Thyroid gland (tissue), 4 donors: ENCODE results near the gene RPA3. TPM values are rescaled to one million over a fixed set of nuclear protein-coding genes. Genes with fewer than 3 reads are reported as not detected.
A peak's percentile ranks its signal among the peaks of the same experiment; 100 is the strongest.

ENCODE experiments used
- DNase-seq, 2 donors: peaks; one replicate each; pipeline ENCODE4 v3.0.0-alpha.2; 2019
- H3K27ac ChIP-seq, 3 donors: fragments of 200-600 bp; sonication (generic); 1 replicate in 2 of 3; 2 replicates in 1 of 3; pipeline ENCODE4 v1.5.1; 2016 to 2019; ENCODE audit warnings: mild to moderate bottlenecking in 1 of 3, moderate library complexity in 1 of 3
- H3K27me3 ChIP-seq: fragments of 200-600 bp; sonication (generic); one replicate; pipeline ENCODE4 v1.5.1; 2019
- H3K36me3 ChIP-seq, 2 donors: fragments of 200-600 bp; sonication (generic); one replicate each; pipeline ENCODE4 v1.5.1; 2016 to 2019
- H3K4me1 ChIP-seq, 2 donors: fragments of 200-600 bp; sonication (generic); one replicate each; pipeline ENCODE4 v1.5.1; 2017 to 2019
- H3K4me3 ChIP-seq, 3 donors: fragments of 200-600 bp; sonication (generic); replicated peaks in 1 of 3; 1 replicate in 2 of 3; 2 replicates in 1 of 3; pipeline ENCODE4 v1.5.1; 2016; ENCODE audit warnings: mild to moderate bottlenecking in 1 of 3
- H3K9me3 ChIP-seq: fragments of 200-600 bp; sonication (generic); one replicate; pipeline ENCODE4 v1.5.1; 2017
- POLR2A ChIP-seq, 2 donors: fragments of 450-650 bp; IDR thresholded peaks; one replicate each; pipeline ENCODE4 v1.6.1; 2017; ENCODE audit warnings: antibody characterized with exemption in 2 of 2, mild to moderate bottlenecking in 2 of 2, moderate library complexity in 1 of 2
- WGBS, 2 donors: methylation state at CpG; one replicate each; pipeline ENCODE4 v1.1.5; 2017; 5-methylcytosine and 5-hydroxymethylcytosine counted together
- intact Hi-C: fragments of 100-400 bp; cut with DNase I; formaldehyde crosslinking; loops from one replicate; pipeline ENCODE4 v1.15.1; 2023
- total RNA-seq, 4 donors: library from RNA; depleted of rRNA; stranded (reverse); fragments of >200 nt; gene quantifications; one replicate each; pipeline ENCODE4 v1.2.3, GENCODE V29; 2016
- TF ChIP-seq, protein P1 (sequence below), 6 experiments: fragments of 200-600 bp in 3 of 6; fragments of 450-650 bp in 3 of 6; sonication (generic) in 3 of 6; IDR thresholded peaks; one replicate each; pipeline ENCODE4 v1.5.1; 2016 to 2019; ENCODE audit warnings: antibody characterized with exemption in 6 of 6, mild to moderate bottlenecking in 2 of 6, inconsistent platforms in 1 of 6, moderate library complexity in 1 of 6

The RPA3 gene
- total RNA-seq, 4 donors from 2014 or later, result 21.9 to 39.1 (median 31.3) TPM

DNA sequence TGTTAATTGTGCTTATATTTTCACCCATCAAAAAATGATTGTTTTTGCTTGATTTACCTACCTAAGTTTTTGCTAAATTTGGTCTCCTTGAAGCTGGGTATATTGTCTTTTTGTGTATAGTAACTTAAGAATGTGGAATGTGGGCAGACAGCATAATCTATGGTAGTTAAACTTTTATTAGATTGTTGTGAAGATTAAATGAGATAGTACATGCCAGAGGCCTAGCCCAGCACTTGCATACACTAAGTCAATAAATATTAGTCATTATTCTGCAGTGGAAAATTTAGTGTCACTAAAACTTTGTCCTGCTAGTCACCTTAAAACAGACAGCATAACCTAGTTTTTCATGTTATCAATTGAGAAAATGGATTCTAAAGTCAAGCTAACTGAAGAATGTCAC is 19.3 kb upstream of the RPA3 start:
- Histone ChIP-seq H3K9me3 (no peaks in the 10 kb centered on the region), H3K27me3 (no peaks in the 10 kb centered on the region), H3K27ac (peak overlapping the region in 1 of 3 donors; percentile 59), H3K36me3 (no peaks in the 10 kb centered on the region), H3K4me1 (peaks cover 15 to 21% of the 10 kb centered on the region in 2 donors), H3K4me3 (no peak overlapping the region)
- TF ChIP-seq POLR2A (IDR thresholded peaks at IDR 0.05), result no peak
- TF ChIP-seq, protein P1, sequence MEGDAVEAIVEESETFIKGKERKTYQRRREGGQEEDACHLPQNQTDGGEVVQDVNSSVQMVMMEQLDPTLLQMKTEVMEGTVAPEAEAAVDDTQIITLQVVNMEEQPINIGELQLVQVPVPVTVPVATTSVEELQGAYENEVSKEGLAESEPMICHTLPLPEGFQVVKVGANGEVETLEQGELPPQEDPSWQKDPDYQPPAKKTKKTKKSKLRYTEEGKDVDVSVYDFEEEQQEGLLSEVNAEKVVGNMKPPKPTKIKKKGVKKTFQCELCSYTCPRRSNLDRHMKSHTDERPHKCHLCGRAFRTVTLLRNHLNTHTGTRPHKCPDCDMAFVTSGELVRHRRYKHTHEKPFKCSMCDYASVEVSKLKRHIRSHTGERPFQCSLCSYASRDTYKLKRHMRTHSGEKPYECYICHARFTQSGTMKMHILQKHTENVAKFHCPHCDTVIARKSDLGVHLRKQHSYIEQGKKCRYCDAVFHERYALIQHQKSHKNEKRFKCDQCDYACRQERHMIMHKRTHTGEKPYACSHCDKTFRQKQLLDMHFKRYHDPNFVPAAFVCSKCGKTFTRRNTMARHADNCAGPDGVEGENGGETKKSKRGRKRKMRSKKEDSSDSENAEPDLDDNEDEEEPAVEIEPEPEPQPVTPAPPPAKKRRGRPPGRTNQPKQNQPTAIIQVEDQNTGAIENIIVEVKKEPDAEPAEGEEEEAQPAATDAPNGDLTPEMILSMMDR (IDR thresholded peaks at IDR 0.05), result no peak
- DNase-seq, result no peak
- intact Hi-C loops, result no loop called here

DNA sequence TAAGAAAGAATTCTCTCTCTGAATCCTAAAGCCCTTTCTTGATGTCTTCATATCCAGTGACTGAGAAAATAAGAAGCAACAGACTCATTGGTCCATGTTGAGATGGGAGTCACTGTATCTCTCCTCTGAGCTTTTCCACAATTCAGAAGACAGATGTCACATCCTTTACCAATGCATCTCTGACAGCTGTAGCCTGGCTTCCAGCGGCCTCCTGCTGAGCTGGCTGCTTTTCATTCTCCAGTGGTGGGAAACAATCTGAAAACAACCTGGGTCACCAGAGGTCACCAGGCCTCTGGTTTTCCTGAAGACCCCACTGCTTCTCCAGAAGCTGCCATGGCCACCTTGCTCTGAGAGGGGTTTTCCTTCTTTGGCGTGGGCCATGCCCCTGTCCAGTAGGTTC is 18.3 kb upstream of the RPA3 start:
- Histone ChIP-seq H3K9me3 (no peaks in the 10 kb centered on the region), H3K27me3 (no peaks in the 10 kb centered on the region), H3K4me1 (peaks cover 16 to 27% of the 10 kb centered on the region in 2 donors), H3K36me3 (no peaks in the 10 kb centered on the region), H3K4me3 (no peak overlapping the region), H3K27ac (no peak overlapping the region)
- intact Hi-C loops, result no loop called here
- TF ChIP-seq, protein P1 (IDR thresholded peaks at IDR 0.05), result no peak
- DNase-seq, result no peak
- WGBS, 2 donors, result 94 to 96% methylated on average over 2 of the region's 2 CpGs

DNA sequence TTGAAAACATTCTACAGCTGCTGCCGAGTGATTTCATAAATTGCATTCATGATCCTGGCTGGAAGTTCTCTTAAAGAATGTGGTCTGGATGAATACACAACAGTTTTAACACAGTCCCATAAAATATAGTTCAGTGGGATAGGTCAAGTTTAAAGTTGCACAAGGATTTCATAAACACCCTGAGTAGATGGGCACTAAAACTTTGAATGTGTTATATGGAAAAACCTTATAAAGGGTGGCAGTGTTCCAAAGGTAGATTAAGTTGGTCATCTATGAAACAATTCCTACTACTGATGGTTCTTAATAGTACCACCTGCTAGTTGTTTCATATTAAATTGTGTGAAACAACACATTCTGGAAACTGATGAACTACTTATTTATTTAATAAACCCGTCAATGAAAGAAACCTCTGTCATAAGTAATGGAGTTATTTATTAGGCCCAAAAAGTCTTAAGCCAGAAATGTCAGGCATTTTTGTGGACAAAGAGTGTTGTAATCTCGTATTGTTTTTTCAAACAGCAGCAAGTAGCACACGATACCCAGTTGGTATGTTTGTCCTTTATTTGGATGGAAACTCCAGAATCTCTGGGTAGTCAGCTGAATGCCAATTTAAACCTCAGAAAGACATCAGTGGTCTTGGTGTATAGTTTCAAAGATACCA is 14.3 kb upstream of the RPA3 start:
- H3K27ac ChIP-seq, result no peak overlapping the region
- no peaks in the 10 kb centered on the region for H3K9me3 ChIP-seq
- H3K36me3 ChIP-seq, result no peaks in the 10 kb centered on the region
- intact Hi-C loops, result no loop called here
- H3K4me3 ChIP-seq, result no peak overlapping the region
- H3K4me1 ChIP-seq, result peaks cover 6 to 12% of the 10 kb centered on the region in 2 donors
- TF ChIP-seq POLR2A (IDR thresholded peaks at IDR 0.05), result no peak
- TF ChIP-seq, protein P1 (IDR thresholded peaks at IDR 0.05), result no peak
- H3K27me3 ChIP-seq, result no peaks in the 10 kb centered on the region
- no peak for DNase-seq
- 79 to 87% methylated on average over 4 of the region's 4 CpGs for WGBS, 2 donors

DNA sequence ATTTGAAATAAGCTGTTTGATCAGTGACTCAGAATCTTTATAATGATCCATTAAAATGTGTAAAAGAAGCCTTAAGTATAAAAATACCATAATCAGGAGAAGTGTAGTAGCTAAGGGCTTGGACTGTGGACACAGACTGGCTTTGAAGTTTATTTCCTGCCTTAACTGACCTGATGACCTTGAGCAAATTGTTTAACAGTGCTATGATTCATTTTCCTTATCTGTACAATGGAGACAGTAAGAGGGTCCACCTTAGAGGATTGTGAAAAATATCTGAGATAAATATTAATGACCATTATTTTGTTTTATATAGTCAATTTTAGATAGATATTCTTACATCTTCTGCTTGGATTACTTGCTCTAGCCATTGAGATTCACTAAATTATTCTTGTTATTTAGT is 13.3 kb upstream of the RPA3 start:
- no peak for DNase-seq
- peaks cover 6 to 9% of the 10 kb centered on the region in 2 donors for H3K4me1 ChIP-seq
- peak overlapping the region in 1 of 3 donors; percentile 23 for H3K27ac ChIP-seq
- no peaks in the 10 kb centered on the region for H3K9me3 ChIP-seq
- intact Hi-C loops, result no loop called here
- H3K4me3 ChIP-seq, result no peak overlapping the region
- no peak for TF ChIP-seq POLR2A (IDR thresholded peaks at IDR 0.05)
- TF ChIP-seq, protein P1 (IDR thresholded peaks at IDR 0.05), result no peak
- no peaks in the 10 kb centered on the region for H3K27me3 ChIP-seq
- no peaks in the 10 kb centered on the region for H3K36me3 ChIP-seq

DNA sequence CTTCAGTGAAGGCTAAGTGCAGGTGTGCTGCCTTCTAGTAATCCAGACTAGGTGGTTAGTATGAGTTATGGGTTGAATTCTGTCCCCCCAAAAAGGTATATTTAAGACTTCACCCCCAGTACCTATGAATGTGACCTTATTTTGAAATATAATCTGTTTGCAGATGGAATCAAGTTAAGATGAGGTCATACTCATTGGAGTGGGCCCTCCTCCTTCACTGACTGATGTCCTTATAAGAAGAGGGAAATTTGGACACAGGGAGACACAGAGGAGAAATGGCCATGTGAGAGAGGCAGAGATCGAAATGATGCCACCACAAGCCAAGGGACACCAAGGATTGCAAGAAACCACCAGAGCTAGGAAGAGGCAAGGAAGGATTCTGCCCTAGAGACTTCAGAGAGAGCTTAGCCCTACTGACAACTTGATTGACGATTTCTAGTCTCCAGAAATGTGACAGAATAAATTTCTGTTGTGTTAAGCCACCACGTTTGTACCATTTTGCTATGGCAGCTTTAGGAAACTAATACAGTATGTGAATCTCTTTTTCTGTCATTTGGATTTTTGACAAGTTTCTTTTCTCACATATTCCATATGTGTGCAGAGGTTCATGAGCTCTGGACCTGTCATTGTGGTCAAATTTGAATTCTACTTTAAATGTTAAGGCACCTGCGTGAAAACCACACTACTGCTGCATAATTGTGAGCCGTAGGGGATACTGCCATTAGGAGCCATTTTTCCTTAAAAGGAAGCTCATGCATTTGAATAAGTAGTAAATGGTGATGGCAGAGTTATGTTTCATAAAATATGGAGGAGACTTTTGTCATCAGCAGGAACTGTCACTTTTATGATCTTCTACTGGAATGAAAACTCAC is 2.6 kb upstream of the RPA3 start:
- TF ChIP-seq, protein P1 (IDR thresholded peaks at IDR 0.05), result no peak
- no peak for TF ChIP-seq POLR2A (IDR thresholded peaks at IDR 0.05)
- H3K27ac ChIP-seq, result no peak overlapping the region
- H3K4me3 ChIP-seq, result no peak overlapping the region
- intact Hi-C loops, result no loop called here
- no peaks in the 10 kb centered on the region for H3K36me3 ChIP-seq
- H3K4me1 ChIP-seq, result peaks cover 0 to 7% of the 10 kb centered on the region in 2 donors
- 96 to 97% methylated on average over 5 of the region's 5 CpGs for WGBS, 2 donors
- no peaks in the 10 kb centered on the region for H3K27me3 ChIP-seq
- no peaks in the 10 kb centered on the region for H3K9me3 ChIP-seq
- no peak for DNase-seq
